Hepatocyte (in vitro differentiated cells): ENCODE measurements around the gene BMP5. TPM values are rescaled to one million over a fixed set of nuclear protein-coding genes. Genes with fewer than 3 reads are reported as not detected.

Experiments
- DNase-seq: peaks from one replicate; pipeline ENCODE4 v3.0.0-alpha.2; 2016; ENCODE audit warnings: low spot score
- H2AFZ ChIP-seq: fragments of 200-600 bp; sonication (generic); 2 replicates; pipeline ENCODE4 v1.6.0; 2016; ENCODE audit warnings: antibody characterized with exemption, mild to moderate bottlenecking
- H3K27ac ChIP-seq: fragments of 200-600 bp; sonication (generic); 2 replicates; pipeline ENCODE4 v1.5.1; 2016; ENCODE audit warnings: mild to moderate bottlenecking
- H3K27me3 ChIP-seq: fragments of 200-600 bp; sonication (generic); 2 replicates; pipeline ENCODE4 v1.6.1; 2016
- H3K36me3 ChIP-seq: fragments of 200-600 bp; sonication (generic); replicated peaks from 2 replicates; pipeline ENCODE4 v1.5.1; 2016; ENCODE audit warnings: low read depth; ENCODE audit not compliant: insufficient read depth
- H3K4me1 ChIP-seq: fragments of 200-600 bp; sonication (generic); 2 replicates; pipeline ENCODE4 v1.5.1; 2016; ENCODE audit warnings: mild to moderate bottlenecking, moderate library complexity; ENCODE audit not compliant: insufficient read depth
- H3K4me2 ChIP-seq: fragments of 200-600 bp; sonication (generic); 2 replicates; pipeline ENCODE4 v1.6.0; 2016
- H3K4me3 ChIP-seq: fragments of 200-600 bp; sonication (generic); 2 replicates; pipeline ENCODE4 v1.5.1; 2016; ENCODE audit warnings: mild to moderate bottlenecking
- H3K79me2 ChIP-seq: fragments of 200-600 bp; sonication (generic); 2 replicates; pipeline ENCODE4 v1.6.0; 2017; ENCODE audit warnings: mild to moderate bottlenecking
- H3K9me2 ChIP-seq: fragments of 200-600 bp; sonication (generic); replicated peaks from 2 replicates; pipeline ENCODE4 v1.6.0; 2017; ENCODE audit warnings: mild to moderate bottlenecking; ENCODE audit not compliant: insufficient read depth
- H3K9me3 ChIP-seq: fragments of 200-600 bp; sonication (generic); 2 replicates; pipeline ENCODE4 v1.5.1; 2016; ENCODE audit warnings: low read depth, mild to moderate bottlenecking
- H4K20me1 ChIP-seq: fragments of 200-600 bp; sonication (generic); 2 replicates; pipeline ENCODE4 v1.6.0; 2016; ENCODE audit warnings: mild to moderate bottlenecking; ENCODE audit not compliant: insufficient read depth, poor library complexity, severe bottlenecking
- EZH2 ChIP-seq: fragments of 200-600 bp; sonication (generic); IDR thresholded peaks from 2 replicates; pipeline ENCODE4 v1.6.1; 2016; ENCODE audit warnings: antibody characterized with exemption, mild to moderate bottlenecking, borderline replicate concordance
- EZH2phosphoT487 ChIP-seq: fragments of 200-600 bp; sonication (generic); IDR thresholded peaks from one replicate; pipeline ENCODE4 v1.6.1; 2018; ENCODE audit warnings: antibody characterized with exemption, mild to moderate bottlenecking, low read depth, moderate library complexity; ENCODE audit not compliant: unreplicated experiment, severe bottlenecking
- WGBS: methylation state at CpG from one replicate; pipeline ENCODE4 v1.1.6; 2016; ENCODE audit warnings: low lambda C conversion rate; ENCODE audit errors: missing lambda C conversion rate; 5-methylcytosine and 5-hydroxymethylcytosine counted together
- polyA plus RNA-seq: library from polyadenylated mRNA; unstranded; fragments of >200 nt; fragmentation: Nextera tagmentation; extraction: Ambion mirVana; gene quantifications from 2 replicates; pipeline ENCODE4 v1.2.1, GENCODE V29; 2016
- total RNA-seq: library from RNA; depleted of rRNA; stranded (reverse); fragments of >200 nt; gene quantifications from 2 replicates; pipeline ENCODE4 v1.2.3, GENCODE V29; 2014
- TF ChIP-seq, protein P1 (sequence below): fragments of 200-600 bp; sonication (generic); IDR thresholded peaks from 2 replicates; pipeline ENCODE4 v1.5.1; 2016; ENCODE audit warnings: antibody characterized with exemption, mild to moderate bottlenecking; ENCODE audit not compliant: poor library complexity

BMP5 gene
- total and polyA plus RNA-seq, 2 experiments from 2014 or later, result 9.5 to 38.3 TPM

DNA sequence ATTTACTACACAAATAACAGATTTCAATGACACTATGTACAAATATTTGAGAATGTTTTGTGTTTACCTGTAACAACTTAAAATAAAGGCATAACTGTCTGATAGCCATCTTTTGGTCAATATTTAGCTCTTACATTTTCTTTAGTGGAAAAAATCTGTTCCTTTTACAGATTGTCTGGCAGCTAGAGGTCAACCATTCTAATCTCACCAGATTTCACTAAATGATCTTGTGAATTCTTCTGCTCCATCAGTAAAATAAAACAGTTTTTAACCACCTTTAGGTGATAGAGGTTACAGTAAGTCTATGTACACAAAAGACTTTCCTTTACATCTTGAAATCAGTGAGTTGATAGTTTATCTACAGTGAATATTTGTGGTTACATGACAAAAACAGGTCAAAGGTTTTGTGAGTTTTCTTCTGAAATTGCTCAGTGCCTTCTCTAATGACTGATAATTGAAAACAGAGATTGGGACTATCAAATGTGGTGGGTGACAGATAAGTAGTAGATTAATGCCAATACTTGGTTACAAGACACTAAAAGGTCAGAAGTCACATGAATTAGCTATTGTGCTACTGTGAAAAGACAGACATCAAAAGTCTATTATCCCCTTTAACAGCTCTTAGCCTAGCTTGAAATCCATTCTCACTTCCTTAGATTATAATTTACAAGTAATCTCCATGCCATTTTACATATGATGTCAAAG is 47.4 kb downstream of the BMP5 start:
- H3K27ac ChIP-seq, result no peak overlapping the region

DNA sequence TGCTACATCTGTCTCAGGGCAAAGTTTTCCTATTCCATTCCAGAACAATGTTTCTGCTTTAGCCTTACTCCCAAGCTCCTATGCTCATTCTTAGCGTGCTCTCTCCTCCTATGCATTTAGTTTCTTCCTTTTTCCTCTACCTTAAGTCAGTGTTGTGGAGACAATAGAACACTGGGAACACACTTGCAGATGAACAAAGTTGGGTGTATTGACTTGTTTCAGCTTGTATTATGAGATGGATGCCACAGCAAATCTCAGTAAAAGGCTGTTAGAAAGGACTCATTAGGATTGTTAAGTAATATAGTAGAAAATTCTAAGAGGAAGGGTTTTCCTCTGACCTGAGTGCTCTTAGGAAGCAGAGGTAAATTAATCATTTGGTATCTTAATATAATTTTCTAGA is 48.4 kb downstream of the BMP5 start:
- no peaks in the 10 kb centered on the region for H3K9me3 ChIP-seq
- no peak overlapping the region for H3K27ac ChIP-seq
- H3K27me3 ChIP-seq, result no peaks in the 10 kb centered on the region
- H3K4me2 ChIP-seq, result no peak overlapping the region
- no peaks in the 10 kb centered on the region for H3K36me3 ChIP-seq
- H3K79me2 ChIP-seq, result peaks cover 25% of the 10 kb centered on the region
- no peak overlapping the region for H2AFZ ChIP-seq
- H3K4me1 ChIP-seq, result peaks cover 46% of the 10 kb centered on the region
- H3K9me2 ChIP-seq, result no peaks in the 10 kb centered on the region
- no peak for DNase-seq
- WGBS, result 76% methylated on average over 1 of the region's 1 CpG
- H4K20me1 ChIP-seq, result peaks cover 7% of the 10 kb centered on the region
- TF ChIP-seq EZH2phosphoT487, result no peak
- no peak for TF ChIP-seq EZH2
- TF ChIP-seq, protein P1, sequence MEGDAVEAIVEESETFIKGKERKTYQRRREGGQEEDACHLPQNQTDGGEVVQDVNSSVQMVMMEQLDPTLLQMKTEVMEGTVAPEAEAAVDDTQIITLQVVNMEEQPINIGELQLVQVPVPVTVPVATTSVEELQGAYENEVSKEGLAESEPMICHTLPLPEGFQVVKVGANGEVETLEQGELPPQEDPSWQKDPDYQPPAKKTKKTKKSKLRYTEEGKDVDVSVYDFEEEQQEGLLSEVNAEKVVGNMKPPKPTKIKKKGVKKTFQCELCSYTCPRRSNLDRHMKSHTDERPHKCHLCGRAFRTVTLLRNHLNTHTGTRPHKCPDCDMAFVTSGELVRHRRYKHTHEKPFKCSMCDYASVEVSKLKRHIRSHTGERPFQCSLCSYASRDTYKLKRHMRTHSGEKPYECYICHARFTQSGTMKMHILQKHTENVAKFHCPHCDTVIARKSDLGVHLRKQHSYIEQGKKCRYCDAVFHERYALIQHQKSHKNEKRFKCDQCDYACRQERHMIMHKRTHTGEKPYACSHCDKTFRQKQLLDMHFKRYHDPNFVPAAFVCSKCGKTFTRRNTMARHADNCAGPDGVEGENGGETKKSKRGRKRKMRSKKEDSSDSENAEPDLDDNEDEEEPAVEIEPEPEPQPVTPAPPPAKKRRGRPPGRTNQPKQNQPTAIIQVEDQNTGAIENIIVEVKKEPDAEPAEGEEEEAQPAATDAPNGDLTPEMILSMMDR, result no peak
- no peak overlapping the region for H3K4me3 ChIP-seq

More for the DNA sequence above, 47.4 kb downstream of the BMP5 start:
- TF ChIP-seq EZH2 (no peak), EZH2phosphoT487 (no peak)
- TF ChIP-seq, protein P1, result no peak
- Histone ChIP-seq H4K20me1 (peaks cover 2% of the 10 kb centered on the region), H3K4me2 (no peak overlapping the region), H3K27me3 (no peaks in the 10 kb centered on the region), H3K36me3 (no peaks in the 10 kb centered on the region), H3K4me1 (peaks cover 45% of the 10 kb centered on the region), H2AFZ (no peak overlapping the region), H3K9me2 (no peaks in the 10 kb centered on the region), H3K4me3 (no peak overlapping the region), H3K79me2 (peaks cover 20% of the 10 kb centered on the region), H3K9me3 (no peaks in the 10 kb centered on the region)
- no peak for DNase-seq

DNA sequence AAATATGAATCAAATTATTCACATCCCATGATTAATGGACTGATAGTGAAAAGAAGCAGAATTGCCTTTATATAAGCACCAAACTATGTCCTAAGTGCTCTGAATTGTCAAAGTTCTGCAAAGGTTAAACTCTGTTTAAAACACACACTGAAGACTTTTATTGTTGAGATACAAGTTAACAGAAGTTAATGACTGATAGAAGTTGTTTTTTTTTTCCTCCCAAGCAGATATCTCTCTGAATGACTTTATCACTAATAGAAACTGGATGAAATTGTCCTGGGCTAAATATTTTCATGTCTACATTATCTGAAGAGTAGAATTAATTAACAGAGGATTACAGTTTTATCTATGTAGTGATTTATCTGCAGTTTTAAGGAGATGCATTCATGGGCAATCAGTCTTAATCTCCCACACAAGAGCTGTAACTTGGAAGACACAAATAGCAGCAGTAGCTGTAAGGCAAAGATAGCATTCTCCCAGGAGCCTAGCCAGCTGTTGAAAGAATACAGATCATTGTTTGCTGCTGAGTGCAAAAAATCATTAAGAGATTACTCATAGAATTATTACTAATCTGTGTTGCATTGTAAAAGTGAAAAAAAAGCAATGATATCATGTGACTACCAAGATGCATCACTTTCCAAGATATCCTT is 49.9 kb downstream of the BMP5 start:
- Histone ChIP-seq H3K27ac (peak overlapping the region; percentile 33), H3K4me1 (peaks cover 46% of the 10 kb centered on the region), H3K79me2 (peaks cover 32% of the 10 kb centered on the region), H3K9me3 (no peaks in the 10 kb centered on the region), H3K4me3 (no peak overlapping the region), H4K20me1 (peaks cover 7% of the 10 kb centered on the region), H3K36me3 (no peaks in the 10 kb centered on the region), H3K4me2 (peak overlapping the region; percentile 43), H2AFZ (no peak overlapping the region), H3K27me3 (no peaks in the 10 kb centered on the region), H3K9me2 (no peaks in the 10 kb centered on the region)
- DNase-seq, result peak; percentile 32
- TF ChIP-seq, protein P1, result no peak
- TF ChIP-seq EZH2phosphoT487 (no peak), EZH2 (no peak)
